HG03378 (cell line): ENCODE data around the gene RCE1.

Source experiments
- ATAC-seq: cut with Tn5 transposase; IDR thresholded peaks from one replicate; pipeline ENCODE4 v1.9.1; 2021; ENCODE audit warnings: mild to moderate bottlenecking, moderate library complexity; ENCODE audit not compliant: unreplicated experiment

The RCE1 gene

GRCh38 chr11:66885469-66885868 is 42.2 kb downstream of the RCE1 start:
- ATAC-seq, result no peak

- no peak for ATAC-seq
Measured at GRCh38 chr11:66885950-66886440, 42.8 kb downstream of the RCE1 start.

GRCh38 chr11:66886671-66887221 is 43.5 kb downstream of the RCE1 start:
- no peak for ATAC-seq

- ATAC-seq, result no peak
Measured at GRCh38 chr11:66887526-66887925, 44.3 kb downstream of the RCE1 start.

- no peak for ATAC-seq
Measured at GRCh38 chr11:66888282-66888681, 45.0 kb downstream of the RCE1 start.

- ATAC-seq, result no peak
Measured at GRCh38 chr11:66889960-66890359, 46.7 kb downstream of the RCE1 start.

GRCh38 chr11:66891851-66892660 is 48.8 kb downstream of the RCE1 start:
- peak; percentile 92 for ATAC-seq

- ATAC-seq, result no peak
Measured at GRCh38 chr11:66892911-66893310, 49.7 kb downstream of the RCE1 start.

- ATAC-seq, result no peak
Measured at GRCh38 chr11:66894141-66894540, 50.9 kb downstream of the RCE1 start.
